Uterus (tissue), 2 donors: ENCODE measurements around the gene SLBP.

ENCODE experiments used
- CTCF ChIP-seq, 4 experiments: fragments of 200-600 bp in 2 of 4; fragments of 450-650 bp in 2 of 4; sonication (generic) in 2 of 4; IDR thresholded peaks; one replicate each; pipeline ENCODE4 v1.5.1; 2016 to 2019; ENCODE audit warnings: antibody characterized with exemption in 4 of 4, mild to moderate bottlenecking in 2 of 4, moderate library complexity in 1 of 4
- POLR2A ChIP-seq, 2 donors: fragments of 450-650 bp; IDR thresholded peaks; one replicate each; pipeline ENCODE4 v1.6.1; 2016; ENCODE audit warnings: antibody characterized with exemption in 2 of 2, mild to moderate bottlenecking in 1 of 2, moderate library complexity in 1 of 2

- TF ChIP-seq CTCF (IDR thresholded peaks at IDR 0.05): no peak
- no peak for TF ChIP-seq POLR2A (IDR thresholded peaks at IDR 0.05)
Measured at GRCh38 chr4:1730532-1731135, 18.5 kb upstream of the SLBP start.
